ENCODE measurements around the gene SIRPG.

The SIRPG gene

GRCh38 chr20:1686151-1686748, 28.7 kb upstream of the SIRPG start:
- ChIA-PET POLR2A (ENCODE audit: low non-redundant PET) (no interaction called here), CTCF (no interaction called here)
- TF ChIP-seq CTCF (conservative IDR thresholded peaks at IDR 0.05; ENCODE audit: low read depth), result no peak
- no peak overlapping the region for H3K27ac ChIP-seq
- no peak for DNase-seq (ENCODE audit: low spot score)

DNA sequence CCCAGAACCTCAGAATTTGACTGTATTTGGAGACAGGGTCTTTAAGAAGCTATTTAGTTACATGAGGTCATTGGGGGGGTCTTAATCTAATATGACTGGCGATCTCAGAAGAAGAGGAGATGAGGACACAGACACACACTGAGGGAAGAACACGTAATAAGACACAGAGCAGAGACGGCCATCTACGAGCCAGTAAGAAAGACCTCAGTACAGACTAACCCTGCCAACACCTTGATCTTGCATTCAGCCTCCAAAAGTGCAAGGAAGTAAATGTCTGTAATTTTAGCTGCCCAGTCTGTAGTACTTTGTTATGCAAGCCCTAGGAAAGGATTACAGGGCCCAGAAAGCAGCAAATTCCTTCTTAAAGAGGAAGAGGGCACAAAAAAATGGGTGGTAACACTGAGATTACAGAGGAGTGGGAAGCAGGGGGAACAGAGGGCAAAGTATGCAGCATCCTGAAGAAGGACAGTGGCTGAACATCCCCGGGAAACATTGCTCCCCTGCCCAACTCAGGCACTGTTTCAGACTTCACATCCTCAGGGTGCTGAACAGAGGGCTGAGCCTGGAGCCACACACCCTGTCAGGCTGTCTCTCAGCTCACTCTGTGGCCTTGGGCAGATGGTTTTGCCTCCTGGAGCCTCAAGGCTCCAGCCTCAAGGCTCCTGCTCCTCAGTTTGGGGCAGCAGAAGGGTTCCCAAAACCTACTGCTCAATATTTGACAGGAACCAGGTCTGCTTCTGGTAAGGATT, 27.9 kb upstream of the SIRPG start:
- DNase-seq (ENCODE audit: low spot score), result no peak
- ChIA-PET CTCF (no interaction called here), POLR2A (ENCODE audit: low non-redundant PET) (no interaction called here)
- TF ChIP-seq CTCF (conservative IDR thresholded peaks at IDR 0.05; ENCODE audit: low read depth), result no peak
- no peak overlapping the region for H3K27ac ChIP-seq

DNA sequence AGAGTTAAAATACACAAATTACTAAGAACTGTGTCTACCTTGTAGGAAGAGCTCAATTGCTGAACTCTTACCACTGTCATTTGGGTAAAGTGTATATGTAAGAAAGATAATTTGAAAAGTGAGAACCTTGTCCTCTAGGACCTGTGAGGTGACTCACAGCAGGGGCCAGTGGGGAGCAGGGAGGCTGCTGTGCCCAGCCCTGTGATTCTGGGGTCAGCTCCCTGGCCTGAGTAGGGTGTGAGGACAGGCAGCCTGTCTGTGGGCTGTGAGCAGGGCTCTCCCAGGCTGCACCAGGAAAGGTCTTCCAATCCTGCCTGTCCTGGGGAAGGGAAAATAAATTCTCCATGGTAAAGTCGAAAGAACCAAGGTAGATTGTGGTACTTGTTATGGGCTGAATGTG, 27.3 kb upstream of the SIRPG start:
- TF ChIP-seq CTCF (conservative IDR thresholded peaks at IDR 0.05; ENCODE audit: low read depth), result no peak
- POLR2A ChIA-PET (ENCODE audit: low non-redundant PET), result no interaction called here
- no peak for DNase-seq (ENCODE audit: low spot score)
- no peak overlapping the region for H3K27ac ChIP-seq
- CTCF ChIA-PET, result no interaction called here

DNA sequence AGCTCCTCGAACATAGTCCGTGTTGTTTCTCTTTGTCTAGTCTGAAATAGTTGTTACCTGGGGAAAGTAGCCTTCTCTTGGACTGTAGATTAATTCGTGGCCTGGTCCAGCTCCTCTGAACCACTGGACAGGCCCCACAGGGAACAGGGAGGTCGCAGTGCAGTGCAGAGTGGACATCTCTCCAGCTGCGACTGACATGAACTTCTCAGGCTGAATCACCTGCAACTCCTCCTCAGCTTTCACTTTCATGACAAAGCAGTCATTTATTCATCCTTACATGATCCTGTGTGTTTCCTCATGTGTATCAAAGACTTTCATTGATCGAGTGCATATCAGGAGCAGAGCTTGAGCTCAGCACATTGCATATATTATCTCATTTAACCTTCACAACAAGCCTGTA, 19.1 kb upstream of the SIRPG start:
- no peak overlapping the region for H3K27ac ChIP-seq
- DNase-seq (ENCODE audit: low spot score), result no peak
- TF ChIP-seq CTCF (conservative IDR thresholded peaks at IDR 0.05; ENCODE audit: low read depth), result no peak
- POLR2A ChIA-PET (ENCODE audit: low non-redundant PET), result no interaction called here
- CTCF ChIA-PET, result interaction anchor here (0.7 kb wide), 1 partner anchor 105 kb away, joined by 3 read pairs; no protein-coding TSS in a partner anchor

DNA sequence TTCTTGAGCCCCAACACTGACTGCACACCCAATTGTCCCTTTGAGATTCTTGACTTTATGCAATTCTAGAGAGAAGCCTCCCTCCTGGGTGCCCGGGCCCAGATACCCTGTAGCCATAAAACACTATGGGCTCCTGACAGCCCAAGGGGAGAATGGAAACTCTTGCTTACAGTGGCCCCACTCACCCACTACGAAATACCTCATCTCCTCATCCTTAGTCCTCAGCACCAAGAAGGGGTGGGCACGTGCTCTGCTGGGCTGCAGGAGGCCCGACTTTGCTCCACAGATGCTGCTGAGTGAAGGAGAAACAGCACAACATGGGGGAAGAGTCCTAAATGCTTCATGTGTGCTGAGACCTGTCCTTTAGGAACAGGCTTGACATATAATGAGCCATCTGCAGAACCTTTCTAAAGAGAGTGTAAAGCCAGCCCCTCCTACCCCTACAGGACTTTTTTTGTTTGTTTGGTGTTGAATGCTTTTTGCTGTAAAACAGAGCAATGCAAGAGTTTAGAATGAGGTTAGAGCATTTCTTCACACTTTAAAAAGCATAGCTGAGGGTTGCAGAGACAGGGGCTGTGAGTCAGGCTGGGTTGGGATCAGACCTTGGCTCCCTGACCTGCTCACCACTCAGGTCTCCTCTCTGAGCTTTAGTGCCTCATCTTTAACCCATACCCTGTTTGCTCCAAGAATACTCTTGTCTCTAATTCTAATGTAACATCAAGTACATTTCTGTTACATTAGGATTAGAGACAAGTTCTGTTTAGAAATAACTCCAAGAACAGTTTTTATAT, 17.6 kb upstream of the SIRPG start:
- TF ChIP-seq CTCF (conservative IDR thresholded peaks at IDR 0.05; ENCODE audit: low read depth), result no peak
- POLR2A ChIA-PET (ENCODE audit: low non-redundant PET), result no interaction called here
- H3K27ac ChIP-seq, result no peak overlapping the region
- CTCF ChIA-PET, result interaction anchor here (0.6 kb wide), 2 partner anchors 52 to 1229 kb away, joined by 3 read pairs; no protein-coding TSS in a partner anchor
- no peak for DNase-seq (ENCODE audit: low spot score)

DNA sequence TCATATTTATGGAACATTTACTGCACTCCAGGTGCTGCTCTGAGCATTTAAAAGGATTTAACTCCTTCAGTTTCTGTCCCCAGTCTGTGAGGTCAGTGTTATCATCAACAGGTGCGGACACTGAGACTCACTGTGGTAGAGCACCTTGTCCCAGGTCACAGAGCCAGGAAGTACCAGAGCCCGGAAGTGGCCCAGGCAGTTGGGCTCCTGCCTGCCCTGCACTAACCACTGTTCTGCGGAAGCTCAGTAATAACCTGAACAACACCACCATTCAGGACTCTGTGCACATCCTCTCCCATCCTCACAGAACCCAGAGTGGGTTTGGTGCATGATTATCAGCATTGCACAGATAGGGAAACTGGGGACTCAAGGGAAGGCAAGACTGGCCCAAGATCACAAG, 16.8 kb upstream of the SIRPG start:
- ChIA-PET CTCF (interaction anchor here (0.6 kb wide), 2 partner anchors 51 to 1229 kb away, joined by 3 read pairs; no protein-coding TSS in a partner anchor), POLR2A (ENCODE audit: low non-redundant PET) (no interaction called here)
- DNase-seq (ENCODE audit: low spot score), result no peak
- no peak for TF ChIP-seq CTCF (conservative IDR thresholded peaks at IDR 0.05; ENCODE audit: low read depth)
- no peak overlapping the region for H3K27ac ChIP-seq
